GM12892 (cell line): Measurements from ENCODE around the gene AFF3.

Experiments used
- DNase-seq: peaks from one replicate; pipeline ENCODE4 v3.0.0; 2011; ENCODE audit not compliant: insufficient read length
- FAIRE-seq: peaks from 2 replicates; lab custom pipeline; 2011; peaks lifted over from hg19 to GRCh38; lab: Jason Lieb, UNC
- POLR2A ChIP-seq: IDR thresholded peaks from 2 replicates; pipeline ENCODE4 v1.6.1; 2011; ENCODE audit warnings: low read depth, low read length, control low read depth
- POLR2AphosphoS5 ChIP-seq: IDR thresholded peaks from 2 replicates; pipeline ENCODE4 v1.6.1; 2011; ENCODE audit warnings: low read depth, low read length, control low read depth
- TAF1 ChIP-seq: IDR thresholded peaks from 2 replicates; pipeline ENCODE4 v1.6.1; 2011; ENCODE audit warnings: low read depth, mild to moderate bottlenecking, control low read depth, low read length, borderline replicate concordance

AFF3 gene

DNA sequence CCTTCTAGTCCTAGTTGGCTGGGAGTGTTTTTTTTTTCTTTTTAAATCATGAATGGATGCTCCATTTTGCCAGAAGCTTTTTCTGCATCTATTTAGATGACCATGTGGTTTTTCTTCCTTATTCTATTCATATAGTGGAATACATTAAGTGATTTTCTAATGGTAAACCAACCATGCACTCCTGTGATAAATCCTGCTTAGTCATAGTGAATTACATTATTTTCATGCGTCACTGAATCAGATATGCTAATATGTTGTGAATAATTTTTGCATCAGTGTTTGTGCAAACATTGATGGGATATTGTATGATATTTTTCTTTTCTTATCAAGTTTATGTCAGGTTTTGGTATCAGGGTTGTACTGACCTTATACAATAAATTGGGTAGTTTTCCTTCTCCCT, 423.3 kb downstream of the AFF3 start:
- no peak for TF ChIP-seq POLR2A
- FAIRE-seq (no peak), DNase-seq (no peak)

GRCh38 chr2:99715956-99716355, 426.4 kb downstream of the AFF3 start:
- TF ChIP-seq TAF1 (no peak), POLR2AphosphoS5 (no peak), POLR2A (no peak)
- FAIRE-seq (no peak), DNase-seq (no peak)

DNA sequence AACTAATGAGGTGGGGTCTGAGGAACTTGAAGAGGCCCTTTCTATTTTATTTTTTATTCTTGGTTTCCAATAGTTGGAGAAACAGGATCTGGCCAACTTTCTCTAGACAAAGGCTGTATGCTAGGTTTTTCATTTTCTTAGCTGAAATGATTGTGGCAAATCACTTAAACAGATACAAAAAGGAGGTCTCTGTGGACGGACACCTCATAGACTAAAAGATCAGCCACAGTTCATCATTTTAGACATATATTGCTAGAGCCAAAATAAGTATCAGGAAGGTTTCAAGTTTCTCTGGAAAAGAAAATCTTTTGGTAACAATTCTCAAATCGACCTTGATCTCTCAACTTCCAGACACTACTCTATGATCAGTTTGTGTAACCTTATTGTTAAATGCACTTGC, 428.0 kb downstream of the AFF3 start:
- TF ChIP-seq POLR2AphosphoS5 (no peak), POLR2A (no peak), TAF1 (no peak)
- no peak for FAIRE-seq
- no peak for DNase-seq

- no peak for TF ChIP-seq TAF1
- no peak for TF ChIP-seq POLR2AphosphoS5
- no peak for TF ChIP-seq POLR2A
- DNase-seq (no peak), FAIRE-seq (no peak)
Observed at GRCh38 chr2:99711144-99711543, 431.2 kb downstream of the AFF3 start.

DNA sequence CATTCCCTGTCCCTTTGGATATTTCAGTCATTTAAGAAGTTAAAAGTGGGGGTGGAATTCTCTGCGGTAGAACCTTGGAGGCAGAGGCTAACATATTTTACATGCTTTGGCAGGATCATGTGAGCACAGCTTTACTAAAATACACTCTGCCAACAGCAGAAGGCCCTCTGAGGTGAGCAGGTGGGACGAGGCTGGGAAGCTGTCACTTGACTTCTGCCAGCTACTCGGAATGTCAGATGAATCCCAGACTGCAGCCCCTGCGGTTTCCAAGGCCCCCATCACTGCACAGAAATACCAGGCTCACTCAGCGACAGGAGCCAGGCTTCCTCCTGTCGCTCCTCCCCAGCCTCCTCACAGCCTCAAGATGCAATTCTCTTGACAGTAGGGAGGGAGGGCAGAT, 431.7 kb downstream of the AFF3 start:
- DNase-seq (no peak), FAIRE-seq (no peak)
- TF ChIP-seq POLR2AphosphoS5 (no peak), TAF1 (no peak), POLR2A (no peak)

- DNase-seq (no peak), FAIRE-seq (no peak)
- TF ChIP-seq POLR2A = no peak
- no peak for TF ChIP-seq POLR2AphosphoS5
- no peak for TF ChIP-seq TAF1
Observed at GRCh38 chr2:99709229-99709628, 433.2 kb downstream of the AFF3 start.

- FAIRE-seq (no peak), DNase-seq (no peak)
- TF ChIP-seq POLR2A (no peak), POLR2AphosphoS5 (no peak), TAF1 (no peak)
Observed at GRCh38 chr2:99708231-99708630, 434.2 kb downstream of the AFF3 start.

- no peak for TF ChIP-seq TAF1
- TF ChIP-seq POLR2A = no peak
- TF ChIP-seq POLR2AphosphoS5 = no peak
- no peak for FAIRE-seq
- no peak for DNase-seq
Observed at GRCh38 chr2:99707592-99707991, 434.8 kb downstream of the AFF3 start.

GRCh38 chr2:99706735-99707134, 435.7 kb downstream of the AFF3 start:
- no peak for TF ChIP-seq POLR2A
- TF ChIP-seq POLR2AphosphoS5 = no peak
- TF ChIP-seq TAF1 = no peak
- no peak for DNase-seq
- FAIRE-seq = no peak

DNA sequence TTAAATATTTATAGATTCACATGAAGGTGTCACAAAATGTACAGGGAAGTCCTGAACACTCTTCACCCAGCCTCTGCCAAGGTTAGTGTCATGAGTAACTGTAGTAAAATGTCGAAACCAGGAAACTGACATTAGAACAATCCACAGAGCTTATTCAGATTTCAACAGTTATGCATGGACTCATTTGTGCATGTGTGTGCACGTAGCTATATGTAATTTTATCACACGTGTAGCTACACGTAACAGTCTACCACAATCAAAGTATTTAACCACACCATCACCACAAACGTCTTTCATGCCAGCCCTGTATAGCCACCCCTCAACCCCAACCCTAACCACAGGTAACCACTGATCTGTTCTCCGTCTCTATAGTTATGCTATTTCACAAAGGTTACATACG, 440.9 kb downstream of the AFF3 start:
- FAIRE-seq (no peak), DNase-seq (no peak)
- no peak for TF ChIP-seq POLR2AphosphoS5
- TF ChIP-seq POLR2A = no peak
- TF ChIP-seq TAF1 = no peak

GRCh38 chr2:99700482-99701398, 441.6 kb downstream of the AFF3 start:
- FAIRE-seq = no peak
- TF ChIP-seq TAF1 (no peak), POLR2AphosphoS5 (no peak), POLR2A (no peak)

GRCh38 chr2:99698896-99699295, 443.5 kb downstream of the AFF3 start:
- no peak for DNase-seq
- no peak for TF ChIP-seq TAF1
- TF ChIP-seq POLR2AphosphoS5 = no peak
- TF ChIP-seq POLR2A = no peak
- FAIRE-seq = no peak

More at GRCh38 chr2:99700482-99701398, 441.6 kb downstream of the AFF3 start:
- DNase-seq = no peak
